ENCODE data around the gene KIF16B.

Gene KIF16B

DNA sequence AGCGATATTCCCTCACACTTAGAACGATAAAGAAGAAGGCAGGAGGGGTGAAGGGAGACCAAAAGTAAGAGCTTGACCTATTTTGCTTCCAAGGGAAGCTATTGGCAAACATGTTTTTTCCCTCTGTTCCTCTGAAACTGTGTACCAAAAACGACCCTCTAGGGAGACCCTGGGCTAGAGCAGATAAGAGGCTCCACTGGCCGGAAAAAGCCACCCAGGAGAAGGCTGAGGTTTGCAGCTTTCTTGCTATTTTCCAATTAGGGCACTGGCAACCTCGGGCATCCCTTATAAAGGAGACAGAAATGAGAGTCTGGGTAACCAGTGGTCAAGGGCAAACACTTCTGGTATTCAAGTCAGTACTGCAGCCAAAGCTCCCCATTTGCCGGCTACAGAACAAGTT lies 168.0 kb downstream of the KIF16B start:
- Mint-ChIP-seq H3K4me1 (no peaks in the 10 kb centered on the region), H3K36me3 (peaks cover 19% of the 10 kb centered on the region), H3K27me3 (no peaks in the 10 kb centered on the region), H3K4me3 (no peak overlapping the region), H3K9me3 (no peaks in the 10 kb centered on the region), H3K27ac (no peak overlapping the region)

GRCh38 chr20:16404640-16405039 lies 168.6 kb downstream of the KIF16B start:
- no peaks in the 10 kb centered on the region for H3K27me3 Mint-ChIP-seq
- no peaks in the 10 kb centered on the region for H3K4me1 Mint-ChIP-seq
- no peak overlapping the region for H3K4me3 Mint-ChIP-seq
- H3K9me3 Mint-ChIP-seq: no peaks in the 10 kb centered on the region
- no peak overlapping the region for H3K27ac Mint-ChIP-seq
- H3K36me3 Mint-ChIP-seq: peaks cover 22% of the 10 kb centered on the region

- Mint-ChIP-seq H3K36me3 (peaks cover 23% of the 10 kb centered on the region), H3K27me3 (no peaks in the 10 kb centered on the region), H3K27ac (no peak overlapping the region), H3K4me1 (no peaks in the 10 kb centered on the region), H3K9me3 (no peaks in the 10 kb centered on the region), H3K4me3 (no peak overlapping the region)
Measured at GRCh38 chr20:16404171-16404570, 169.1 kb downstream of the KIF16B start.

GRCh38 chr20:16400234-16400633 lies 173.0 kb downstream of the KIF16B start:
- Mint-ChIP-seq H3K4me1 (no peaks in the 10 kb centered on the region), H3K4me3 (no peak overlapping the region), H3K36me3 (peaks cover 14% of the 10 kb centered on the region), H3K9me3 (no peaks in the 10 kb centered on the region), H3K27ac (no peak overlapping the region), H3K27me3 (no peaks in the 10 kb centered on the region)

DNA sequence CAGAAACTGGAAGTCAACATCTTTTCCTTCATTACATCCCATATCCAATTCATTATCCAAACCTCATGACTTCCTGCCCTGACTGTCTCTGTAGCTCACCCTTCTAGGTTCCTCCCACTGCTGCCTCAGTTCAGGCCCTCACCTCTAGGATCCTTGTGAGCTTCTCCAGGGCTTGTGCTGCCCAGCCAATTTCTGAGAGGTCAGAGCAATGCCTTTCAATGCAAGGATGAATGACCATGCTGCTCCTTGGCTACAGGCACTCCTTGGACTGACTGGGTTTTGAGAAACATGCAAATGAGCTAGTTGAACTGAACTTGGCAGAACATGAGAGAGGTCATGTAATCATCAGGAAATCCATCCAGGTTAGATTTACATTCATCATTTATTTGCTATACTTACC lies 173.4 kb downstream of the KIF16B start:
- Mint-ChIP-seq H3K27me3 (no peaks in the 10 kb centered on the region), H3K27ac (no peak overlapping the region), H3K36me3 (peaks cover 14% of the 10 kb centered on the region)

GRCh38 chr20:16397086-16397485 lies 176.2 kb downstream of the KIF16B start:
- no peaks in the 10 kb centered on the region for H3K27me3 Mint-ChIP-seq
- no peaks in the 10 kb centered on the region for H3K4me1 Mint-ChIP-seq
- H3K9me3 Mint-ChIP-seq: peaks cover 5% of the 10 kb centered on the region
- peaks cover 22% of the 10 kb centered on the region for H3K36me3 Mint-ChIP-seq
- H3K4me3 Mint-ChIP-seq: no peak overlapping the region
- no peak overlapping the region for H3K27ac Mint-ChIP-seq

More for the DNA sequence above, 173.4 kb downstream of the KIF16B start:
- H3K4me1 Mint-ChIP-seq: no peaks in the 10 kb centered on the region
- H3K4me3 Mint-ChIP-seq: no peak overlapping the region
- no peaks in the 10 kb centered on the region for H3K9me3 Mint-ChIP-seq

DNA sequence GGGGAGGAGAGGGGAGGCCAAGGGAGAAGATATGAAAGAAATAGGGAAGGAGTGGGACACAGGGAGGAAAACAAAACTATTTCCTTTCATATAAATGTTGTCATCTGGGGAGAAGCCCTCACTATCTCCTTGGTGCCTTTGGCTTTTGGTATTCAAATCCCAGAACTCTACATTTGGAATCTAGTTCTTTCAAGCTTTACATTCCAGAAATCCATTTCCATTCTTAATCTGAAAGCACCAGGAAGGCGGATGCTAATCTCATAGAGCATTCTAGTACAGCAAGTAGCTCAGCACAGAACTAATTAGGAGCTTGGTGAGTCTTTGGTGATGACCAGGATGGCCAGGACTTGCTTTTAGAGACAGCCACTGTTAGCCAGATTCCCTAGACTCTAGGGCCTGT lies 177.9 kb downstream of the KIF16B start:
- no peak overlapping the region for H3K27ac Mint-ChIP-seq
- H3K9me3 Mint-ChIP-seq: peaks cover 5% of the 10 kb centered on the region
- H3K36me3 Mint-ChIP-seq: peaks cover 27% of the 10 kb centered on the region
- H3K4me1 Mint-ChIP-seq: no peaks in the 10 kb centered on the region
- H3K4me3 Mint-ChIP-seq: no peak overlapping the region
- H3K27me3 Mint-ChIP-seq: no peaks in the 10 kb centered on the region

GRCh38 chr20:16394784-16395183 lies 178.5 kb downstream of the KIF16B start:
- Mint-ChIP-seq H3K27ac (no peak overlapping the region), H3K4me3 (no peak overlapping the region), H3K4me1 (no peaks in the 10 kb centered on the region), H3K9me3 (peaks cover 5% of the 10 kb centered on the region), H3K36me3 (peaks cover 26% of the 10 kb centered on the region), H3K27me3 (no peaks in the 10 kb centered on the region)

GRCh38 chr20:16393836-16394235 lies 179.4 kb downstream of the KIF16B start:
- no peaks in the 10 kb centered on the region for H3K27me3 Mint-ChIP-seq
- no peak overlapping the region for H3K4me3 Mint-ChIP-seq
- H3K36me3 Mint-ChIP-seq: peaks cover 23% of the 10 kb centered on the region
- H3K4me1 Mint-ChIP-seq: no peaks in the 10 kb centered on the region
- no peak overlapping the region for H3K27ac Mint-ChIP-seq
- H3K9me3 Mint-ChIP-seq: peaks cover 5% of the 10 kb centered on the region

DNA sequence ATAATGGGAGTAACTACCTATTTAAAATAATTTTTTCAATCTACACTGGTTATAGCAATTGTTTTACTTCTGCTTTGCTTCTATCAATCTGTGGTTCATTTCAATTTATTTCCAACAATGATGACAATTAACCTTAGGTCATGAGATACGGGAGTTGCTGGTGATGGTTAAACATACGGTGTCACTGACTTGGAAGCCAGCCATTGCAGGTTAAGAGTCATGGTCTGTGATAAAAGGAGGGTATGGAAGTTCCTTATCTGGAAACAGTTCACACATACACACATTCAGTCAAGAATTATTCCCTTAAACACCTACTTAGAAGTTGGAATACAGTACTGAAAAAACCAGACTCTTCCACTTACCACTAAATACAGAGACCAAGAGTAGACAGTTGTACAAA lies 180.0 kb downstream of the KIF16B start:
- H3K9me3 Mint-ChIP-seq: peaks cover 5% of the 10 kb centered on the region
- H3K27ac Mint-ChIP-seq: no peak overlapping the region
- no peaks in the 10 kb centered on the region for H3K4me1 Mint-ChIP-seq
- H3K4me3 Mint-ChIP-seq: no peak overlapping the region
- H3K36me3 Mint-ChIP-seq: peaks cover 23% of the 10 kb centered on the region
- no peaks in the 10 kb centered on the region for H3K27me3 Mint-ChIP-seq

GRCh38 chr20:16392346-16392745 lies 180.9 kb downstream of the KIF16B start:
- H3K4me1 Mint-ChIP-seq: no peaks in the 10 kb centered on the region
- no peak overlapping the region for H3K27ac Mint-ChIP-seq
- H3K4me3 Mint-ChIP-seq: no peak overlapping the region
- peaks cover 5% of the 10 kb centered on the region for H3K9me3 Mint-ChIP-seq
- H3K36me3 Mint-ChIP-seq: peaks cover 23% of the 10 kb centered on the region
- no peaks in the 10 kb centered on the region for H3K27me3 Mint-ChIP-seq

- Mint-ChIP-seq H3K9me3 (peaks cover 5% of the 10 kb centered on the region), H3K27ac (no peak overlapping the region), H3K4me1 (no peaks in the 10 kb centered on the region), H3K27me3 (no peaks in the 10 kb centered on the region), H3K4me3 (no peak overlapping the region), H3K36me3 (peaks cover 23% of the 10 kb centered on the region)
Measured at GRCh38 chr20:16390991-16391390, 182.3 kb downstream of the KIF16B start.

- peaks cover 22% of the 10 kb centered on the region for H3K36me3 Mint-ChIP-seq
- H3K4me1 Mint-ChIP-seq: no peaks in the 10 kb centered on the region
- no peaks in the 10 kb centered on the region for H3K27me3 Mint-ChIP-seq
- H3K4me3 Mint-ChIP-seq: no peak overlapping the region
- H3K9me3 Mint-ChIP-seq: peaks cover 5% of the 10 kb centered on the region
- H3K27ac Mint-ChIP-seq: no peak overlapping the region
Measured at GRCh38 chr20:16388731-16389130, 184.5 kb downstream of the KIF16B start.

DNA sequence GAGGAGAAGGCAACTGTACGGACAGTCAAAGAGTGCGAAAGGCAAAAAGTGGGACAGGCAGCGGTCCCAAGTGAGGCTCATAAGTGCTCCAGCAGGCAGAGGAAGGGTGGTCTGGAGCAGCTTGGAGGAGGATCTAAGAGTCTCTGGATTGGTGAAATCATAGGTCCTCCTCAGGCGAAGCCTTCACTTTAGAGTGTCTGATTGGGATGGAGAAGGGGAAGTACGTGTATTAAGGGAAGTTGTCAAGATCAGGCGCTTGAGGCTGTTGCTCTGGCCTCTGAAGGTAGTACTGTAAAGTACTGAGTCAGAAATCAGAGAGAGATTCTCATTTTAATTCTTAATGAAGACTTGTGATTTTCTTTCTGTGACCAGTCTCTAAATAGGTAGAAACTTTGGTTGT lies 185.6 kb downstream of the KIF16B start:
- H3K36me3 Mint-ChIP-seq: peaks cover 15% of the 10 kb centered on the region
- H3K9me3 Mint-ChIP-seq: no peaks in the 10 kb centered on the region
- H3K27ac Mint-ChIP-seq: no peak overlapping the region
- H3K27me3 Mint-ChIP-seq: no peaks in the 10 kb centered on the region
- no peaks in the 10 kb centered on the region for H3K4me1 Mint-ChIP-seq
- H3K4me3 Mint-ChIP-seq: no peak overlapping the region

DNA sequence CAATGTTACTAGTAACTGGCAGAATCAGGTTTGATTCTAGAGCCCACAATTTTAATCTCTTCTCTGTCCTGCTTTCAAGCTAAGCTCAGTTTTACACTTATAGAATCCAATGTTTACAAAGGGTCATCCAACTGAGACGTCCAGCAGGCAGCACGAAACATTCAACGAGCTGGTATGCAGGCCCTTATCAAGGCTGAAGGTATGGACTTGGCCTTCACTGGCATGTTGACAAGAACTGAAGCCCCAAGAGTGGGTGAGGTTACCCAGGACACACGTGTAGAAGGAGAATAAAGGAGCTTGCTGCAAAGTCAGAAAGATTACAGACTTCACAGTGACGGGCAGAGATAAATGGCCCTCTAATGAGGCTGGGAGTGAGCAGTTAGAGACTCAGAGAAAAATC lies 187.4 kb downstream of the KIF16B start:
- H3K36me3 Mint-ChIP-seq: peaks cover 11% of the 10 kb centered on the region
- no peak overlapping the region for H3K27ac Mint-ChIP-seq
- H3K4me3 Mint-ChIP-seq: no peak overlapping the region
- no peaks in the 10 kb centered on the region for H3K27me3 Mint-ChIP-seq
- no peaks in the 10 kb centered on the region for H3K4me1 Mint-ChIP-seq
- H3K9me3 Mint-ChIP-seq: no peaks in the 10 kb centered on the region

DNA sequence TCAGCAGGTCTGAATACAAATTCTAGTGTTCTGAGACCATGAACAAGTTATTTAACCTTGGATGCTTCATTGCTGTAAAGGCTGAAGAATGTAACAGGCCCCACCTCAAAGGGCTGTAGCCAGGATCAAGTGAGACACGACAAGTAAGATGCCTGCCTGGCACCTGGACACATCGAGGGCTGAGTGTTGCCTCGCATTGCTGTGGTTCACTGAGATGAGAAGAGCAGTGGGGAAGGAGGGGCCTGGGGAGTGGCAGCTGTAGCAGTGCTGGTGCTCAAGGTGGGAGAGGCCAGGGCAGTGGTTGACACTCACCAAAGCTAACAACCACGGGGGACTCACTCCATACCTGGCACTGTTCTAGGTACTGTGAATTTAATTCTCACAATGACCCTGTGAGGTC lies 187.8 kb downstream of the KIF16B start:
- H3K36me3 Mint-ChIP-seq: peaks cover 7% of the 10 kb centered on the region
- no peak overlapping the region for H3K4me3 Mint-ChIP-seq
- no peaks in the 10 kb centered on the region for H3K4me1 Mint-ChIP-seq
- H3K27me3 Mint-ChIP-seq: no peaks in the 10 kb centered on the region
- H3K9me3 Mint-ChIP-seq: no peaks in the 10 kb centered on the region
- H3K27ac Mint-ChIP-seq: no peak overlapping the region

- Mint-ChIP-seq H3K36me3 (peaks cover 18% of the 10 kb centered on the region), H3K4me1 (no peaks in the 10 kb centered on the region), H3K4me3 (no peak overlapping the region), H3K9me3 (no peaks in the 10 kb centered on the region), H3K27me3 (no peaks in the 10 kb centered on the region), H3K27ac (no peak overlapping the region)
Measured at GRCh38 chr20:16381444-16381843, 191.8 kb downstream of the KIF16B start.

Measured in activated naive CD4-positive, alpha-beta T cell treated with anti-CD3 and anti-CD28 coated beads, Interleukin-2, amount 50 U/mL, for 24 hours (primary cell).